HCT116 (cell line): ENCODE results near the gene MYPN. TPM values are rescaled to one million over a fixed set of nuclear protein-coding genes. Genes with fewer than 3 reads are reported as not detected.

Experiments used
- ATAC-seq: fragments of 200-7000 bp; cut with Tn5 transposase; 2 replicates; pipeline ENCODE4 v1.9.1; 2020; ENCODE audit warnings: mild to moderate bottlenecking, moderate library complexity
- BruUV-seq: library from RNA; stranded (reverse); fragments of 400-500 nt; replicated peaks from 2 replicates; lab custom pipeline; 2021; lab: Mats Ljungman, UMichigan
- CTCF ChIA-PET: fragments of 300-600 bp; sonication (Branson Sonifier 250); formaldehyde crosslinking; loops from one replicate; lab custom pipeline; 2021; ENCODE audit warnings: antibody characterized with exemption; lab: Charles Lee
- POLR2A ChIA-PET: fragments of 300-600, 350-600 bp; sonication (Branson Sonifier 250); formaldehyde crosslinking; loops from one replicate; lab custom pipeline; 2021; ENCODE audit warnings: antibody characterized with exemption; lab: Charles Lee
- RAD21 ChIA-PET, 2 experiments: fragments of 300-600 bp; sonication (Branson Sonifier 250); formaldehyde crosslinking; loops; one replicate each; lab custom pipeline; 2023; ENCODE audit warnings: low total read pairs in 2 of 2; ENCODE audit not compliant: uncharacterized antibody in 2 of 2, unreplicated experiment in 2 of 2, low non-redundant PET in 1 of 2; lab: Charles Lee
- DNase-seq: peaks from one replicate; pipeline ENCODE4 v3.0.0-alpha.2; 2010; ENCODE audit warnings: low read depth, low spot score
- H2AFZ ChIP-seq: fragments of 200-600 bp; shearing (Covaris generic), sonication (generic); 2 replicates; pipeline ENCODE4 v1.6.1; 2017; ENCODE audit warnings: low read depth, mixed run types, mixed read lengths, antibody characterized with exemption, low read length; ENCODE audit not compliant: poor library complexity, severe bottlenecking
- H3K27ac ChIP-seq: 2 replicates; pipeline ENCODE4 v1.5.1; 2012; ENCODE audit warnings: low read depth, low read length
- H3K27me3 ChIP-seq: fragments of 200-600 bp; sonication (generic); 2 replicates; pipeline ENCODE4 v1.6.1; 2016; ENCODE audit warnings: mixed run types, low read length, mixed read lengths; ENCODE audit not compliant: insufficient read depth
- H3K36me3 ChIP-seq, 2 experiments: fragments of 200-500 bp in 1 of 2; fragments of 200-600 bp in 1 of 2; sonication (Bioruptor generic) in 1 of 2; sonication (generic) in 1 of 2; 2 replicates each; pipeline versions ENCODE4 v1.5.1 to v1.6.1; 2014 to 2016; ENCODE audit warnings: low read length in 2 of 2, inconsistent platforms in 1 of 2, mixed read lengths in 1 of 2, mixed run types in 1 of 2; ENCODE audit not compliant: insufficient read depth in 2 of 2, control insufficient read depth in 1 of 2
- H3K4me1 ChIP-seq, 2 experiments: fragments of 200-600 bp in 1 of 2; sonication (generic) in 1 of 2; 2 replicates each; pipeline versions ENCODE4 v1.5.1 to v1.6.1; 2012 to 2017; ENCODE audit warnings: low read length in 2 of 2, inconsistent platforms in 1 of 2, mild to moderate bottlenecking in 1 of 2, mixed read lengths in 1 of 2, mixed run types in 1 of 2, moderate library complexity in 1 of 2; ENCODE audit not compliant: insufficient read depth in 2 of 2, control insufficient read depth in 1 of 2
- H3K4me2 ChIP-seq: fragments of 200-600 bp; sonication (generic); 2 replicates; pipeline ENCODE4 v1.6.1; 2017; ENCODE audit warnings: mixed run types, low read length, mixed read lengths
- H3K4me3 ChIP-seq, 2 experiments: fragments of 200-600 bp in 1 of 2; sonication (generic) in 1 of 2; replicated peaks in 1 of 2; 2 replicates each; pipeline ENCODE4 v1.5.1; 2011 to 2016; ENCODE audit warnings: low read length in 2 of 2, control low read depth in 1 of 2, low read depth in 1 of 2, mild to moderate bottlenecking in 1 of 2, mixed read lengths in 1 of 2, mixed run types in 1 of 2
- H3K79me2 ChIP-seq: fragments of 200-600 bp; sonication (generic); 2 replicates; pipeline ENCODE4 v1.6.1; 2017; ENCODE audit warnings: mild to moderate bottlenecking, mixed run types, low read length, moderate library complexity, mixed read lengths; ENCODE audit not compliant: insufficient read depth
- H3K9ac ChIP-seq: fragments of 200-600 bp; sonication (generic); 2 replicates; pipeline ENCODE4 v1.6.1; 2016; ENCODE audit warnings: low read length, mixed read lengths
- H3K9me2 ChIP-seq: fragments of 200-600 bp; sonication (generic), shearing (Covaris generic); 2 replicates; pipeline ENCODE4 v1.6.1; 2017; ENCODE audit warnings: mixed run types, mild to moderate bottlenecking, moderate library complexity; ENCODE audit not compliant: insufficient read depth
- H3K9me3 ChIP-seq, 2 experiments: fragments of 200-500 bp in 1 of 2; fragments of 200-600 bp in 1 of 2; sonication (Bioruptor generic) in 1 of 2; sonication (generic) in 1 of 2; 2 replicates each; pipeline ENCODE4 v1.6.1; 2014 to 2017; ENCODE audit warnings: low read length in 2 of 2, mixed read lengths in 2 of 2, inconsistent platforms in 1 of 2, low read depth in 1 of 2, mild to moderate bottlenecking in 1 of 2, mixed run types in 1 of 2, moderate library complexity in 1 of 2; ENCODE audit not compliant: control insufficient read depth in 1 of 2, insufficient read depth in 1 of 2
- H4K20me1 ChIP-seq: fragments of 200-600 bp; sonication (generic), shearing (Covaris generic); 2 replicates; pipeline ENCODE4 v1.6.1; 2017; ENCODE audit warnings: mixed run types, mild to moderate bottlenecking, moderate library complexity; ENCODE audit not compliant: insufficient read depth
- CEBPB ChIP-seq: IDR thresholded peaks from 2 replicates; pipeline ENCODE4 v1.6.1; 2012; ENCODE audit warnings: low read depth
- CTCF ChIP-seq, 3 experiments: fragments of 200-600 bp in 1 of 3; sonication (generic) in 1 of 3; IDR thresholded peaks in 2 of 3; conservative IDR thresholded peaks in 1 of 3; 2 replicates each; pipeline ENCODE4 v1.5.1; 2012 to 2017; ENCODE audit warnings: low read depth in 2 of 3, low read length in 2 of 3, antibody characterized with exemption in 1 of 3, borderline replicate concordance in 1 of 3, control low read depth in 1 of 3, mild to moderate bottlenecking in 1 of 3, mixed read lengths in 1 of 3, mixed run types in 1 of 3, moderate library complexity in 1 of 3; ENCODE audit not compliant: insufficient read depth in 1 of 3
- EGR1 ChIP-seq: IDR thresholded peaks from 2 replicates; pipeline ENCODE4 v1.6.1; 2012; ENCODE audit warnings: low read depth
- EZH2 ChIP-seq: fragments of 200-600 bp; sonication (generic); IDR thresholded peaks from 2 replicates; pipeline ENCODE4 v1.6.1; 2017; ENCODE audit warnings: antibody characterized with exemption, mixed run types
- EZH2phosphoT487 ChIP-seq: fragments of 200-600 bp; IDR thresholded peaks from 2 replicates; pipeline ENCODE4 v1.6.1; 2018; ENCODE audit warnings: antibody characterized with exemption, borderline replicate concordance
- FOSL1 ChIP-seq: IDR thresholded peaks from 2 replicates; pipeline ENCODE4 v1.6.1; 2012; ENCODE audit warnings: low read depth
- MAX ChIP-seq: IDR thresholded peaks from 2 replicates; pipeline ENCODE4 v1.6.1; 2012
- POLR2A ChIP-seq: IDR thresholded peaks from 2 replicates; pipeline ENCODE4 v1.7.0; 2011; ENCODE audit warnings: borderline replicate concordance; ENCODE audit not compliant: insufficient read depth, insufficient read length; ENCODE audit errors: extremely low read depth
- POLR2AphosphoS5 ChIP-seq: IDR thresholded peaks from 2 replicates; pipeline ENCODE4 v1.6.1; 2011; ENCODE audit warnings: mild to moderate bottlenecking, low read depth, low read length, moderate library complexity
- REST ChIP-seq: IDR thresholded peaks from 2 replicates; pipeline ENCODE4 v1.6.1; 2012; ENCODE audit warnings: low read depth
- SP1 ChIP-seq: IDR thresholded peaks from 2 replicates; pipeline ENCODE4 v1.6.1; 2012; ENCODE audit warnings: low read depth
- SRF ChIP-seq: IDR thresholded peaks from 2 replicates; pipeline ENCODE4 v1.6.1; 2012; ENCODE audit warnings: low read depth
- YY1 ChIP-seq: IDR thresholded peaks from 2 replicates; pipeline ENCODE4 v1.6.1; 2011; ENCODE audit warnings: low read length, low read depth, moderate library complexity, mild to moderate bottlenecking; ENCODE audit not compliant: insufficient replicate concordance; ENCODE audit errors: extremely low read depth
- ZNF274 ChIP-seq: fragments of 200-500 bp; sonication (Bioruptor generic); IDR thresholded peaks from 2 replicates; pipeline ENCODE4 v1.6.1; 2014; ENCODE audit warnings: mild to moderate bottlenecking, low read depth, low read length, inconsistent platforms
- intact Hi-C: fragments of 100-400 bp; cut with micrococcal nuclease; formaldehyde crosslinking; loops from 2 replicates; pipeline ENCODE4 v1.10.0; 2022
- total RNA-seq: library from RNA; stranded (reverse); gene quantifications from one replicate; pipeline ENCODE4 v1.2.1, GENCODE V29; 2021; ENCODE audit not compliant: unreplicated experiment

MYPN gene
- total RNA-seq, 1 experiment from 2014 or later: 0.34 TPM

GRCh38 chr10:68138526-68138925 lies 29.2 kb downstream of the MYPN start:
- BruUV-seq: no TSS peak
- Histone ChIP-seq H3K9me2 (no peaks in the 10 kb centered on the region), H3K27ac (no peak overlapping the region), H3K9ac (no peak overlapping the region), H3K36me3 (no peaks in the 10 kb centered on the region), H3K4me3 (no peak overlapping the region)
- no peak for ATAC-seq
- ChIA-PET RAD21 (no interaction called here), POLR2A (no interaction called here)
- no peak for TF ChIP-seq FOSL1
- no peak for TF ChIP-seq YY1
- TF ChIP-seq REST: no peak
- TF ChIP-seq, all 23 proteins: peak for 0
- no peaks in the 10 kb centered on the region for H3K9me3 ChIP-seq
- no peaks in the 10 kb centered on the region for H3K27me3 ChIP-seq
- H3K4me2 ChIP-seq: no peak overlapping the region
- CTCF ChIA-PET: no interaction called here
- H3K79me2 ChIP-seq: no peaks in the 10 kb centered on the region
- H3K4me1 ChIP-seq: peaks cover 23 to 58% of the 10 kb centered on the region in 2 experiments
- H2AFZ ChIP-seq: peak overlapping the region; percentile 3
- intact Hi-C loops: no loop called here
- no peak for DNase-seq
- no peaks in the 10 kb centered on the region for H4K20me1 ChIP-seq

GRCh38 chr10:68139448-68140272 lies 30.4 kb downstream of the MYPN start:
- no peaks in the 10 kb centered on the region for H4K20me1 ChIP-seq
- no peak overlapping the region for H3K27ac ChIP-seq
- intact Hi-C loops: no loop called here
- H3K4me2 ChIP-seq: peak overlapping the region; percentile 10
- POLR2A ChIA-PET: no interaction called here
- H3K4me1 ChIP-seq: peaks cover 23 to 58% of the 10 kb centered on the region in 2 experiments
- H3K9me3 ChIP-seq: no peaks in the 10 kb centered on the region
- no peaks in the 10 kb centered on the region for H3K79me2 ChIP-seq
- H3K36me3 ChIP-seq: no peaks in the 10 kb centered on the region
- CTCF ChIA-PET: no interaction called here
- no peaks in the 10 kb centered on the region for H3K27me3 ChIP-seq
- no TSS peak for BruUV-seq
- no peak overlapping the region for H3K4me3 ChIP-seq
- no peaks in the 10 kb centered on the region for H3K9me2 ChIP-seq
- DNase-seq (no peak), ATAC-seq (no peak)
- H2AFZ ChIP-seq: peak overlapping the region; percentile 60
- H3K9ac ChIP-seq: no peak overlapping the region
- RAD21 ChIA-PET: no interaction called here
- TF ChIP-seq POLR2AphosphoS5 (no peak), ZNF274 (no peak), EZH2 (no peak), MAX (no peak), YY1 (no peak), SRF (no peak), POLR2A (no peak), CTCF (IDR thresholded peaks at IDR 0.05 in 2 of 3, conservative IDR thresholded peaks at IDR 0.05 in 1 of 3; ENCODE audit: borderline replicate concordance in 1 of 3, insufficient read depth in 1 of 3, low read depth in 2 of 3, low read length in 2 of 3) (no peak), EZH2phosphoT487 (no peak), SP1 (no peak), CEBPB (no peak), EGR1 (no peak)
